ENCODE measurements around the gene FLNA. TPM values are rescaled to one million over a fixed set of nuclear protein-coding genes. Genes with fewer than 3 reads are reported as not detected.

Gene FLNA
- total and polyA plus RNA-seq, 10 of the 15 experiments (the other 5 are each of a cell fraction or from before 2014, with no cell fraction given) = 5.1 to 643 (median 171) TPM

DNA sequence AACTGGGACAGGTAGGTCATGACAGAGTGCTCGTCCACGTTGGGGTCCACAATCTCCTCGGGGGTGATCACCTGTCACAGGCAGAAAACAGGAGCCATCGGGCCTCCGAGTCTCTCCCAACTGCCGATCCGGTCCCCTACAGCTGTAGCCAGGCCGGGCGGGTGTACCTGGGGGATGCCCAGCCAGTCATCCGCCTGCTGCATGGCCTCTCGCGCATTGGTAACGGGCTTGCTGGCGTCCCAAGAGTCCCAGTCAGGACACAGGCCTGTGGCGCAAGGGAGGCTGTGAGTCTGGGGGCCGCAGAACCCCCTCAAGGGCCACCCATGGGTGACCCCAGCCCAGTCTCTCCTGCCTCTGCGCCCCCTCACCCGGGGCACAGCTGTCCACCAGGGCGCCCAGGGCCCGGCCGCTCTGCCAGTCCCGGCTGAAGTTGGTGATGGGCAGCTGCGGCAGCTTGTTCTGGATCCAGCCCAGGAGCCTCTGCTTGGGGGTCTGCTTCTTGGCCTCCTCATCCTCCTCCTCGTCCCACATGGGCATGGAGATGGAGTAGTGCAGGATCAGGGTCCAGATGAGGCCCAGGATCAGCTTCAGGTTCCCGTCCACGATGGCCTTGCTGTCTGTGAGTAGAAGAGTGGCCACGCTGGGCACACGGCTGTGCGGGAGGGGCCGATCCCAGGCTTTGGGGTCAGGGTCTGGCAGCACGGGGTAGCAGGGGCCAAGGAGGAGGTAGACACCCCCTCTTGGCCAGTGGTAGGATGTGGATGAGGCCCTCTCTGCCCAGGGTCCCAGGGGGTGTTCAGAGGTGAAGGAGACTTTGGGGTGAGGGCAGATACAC lies 6.7 kb downstream of the FLNA start:
- POLR2A ChIA-PET = no interaction called here
- Histone ChIP-seq H3K79me2 (ENCODE audit: control insufficient read depth, insufficient read depth, low read length) (peaks cover 35% of the 10 kb centered on the region), H3K4me3 (no peak overlapping the region; the same call in 1 of the 2 replicates), H3K4me2 (ENCODE audit: control insufficient read depth, insufficient read depth) (peak overlapping the region; percentile 62), H3K9me3 (replicated peaks; ENCODE audit: control insufficient read depth, insufficient read depth, low read length) (no peaks in the 10 kb centered on the region; the same call in 2 of the 3 replicates), H2AFZ (ENCODE audit: control insufficient read depth, low read depth, low read length) (no peak overlapping the region), H3K36me3 (ENCODE audit: control insufficient read depth in 2 of 2, insufficient read depth in 2 of 2, low read length in 1 of 2) (peaks cover 5 to 34% of the 10 kb centered on the region in 2 experiments; a peak in 3 of 4 replicates), H3K9ac (ENCODE audit: control insufficient read depth, insufficient read depth, low read length) (peak overlapping the region; percentile 48), H4K20me1 (ENCODE audit: control insufficient read depth, insufficient read depth) (no peaks in the 10 kb centered on the region), H3K4me1 (ENCODE audit: control insufficient read depth, insufficient read depth, low read length) (no peaks in the 10 kb centered on the region; the same call in 1 of the 2 replicates), H3K27me3 (replicated peaks in 1 of 2; ENCODE audit: control insufficient read depth in 2 of 2, insufficient read depth in 2 of 2, low read length in 1 of 2) (no peaks in the 10 kb centered on the region), H3K27ac (ENCODE audit: control insufficient read depth, insufficient read depth) (peak overlapping the region; percentile 80)
- SMC1A ChIA-PET (ENCODE audit: uncharacterized antibody, unreplicated experiment) = no interaction called here
- in situ Hi-C loops (cut with MboI) = no loop called here
- DNase-seq (ENCODE audit: low read depth, low spot score) (no peak), FAIRE-seq (no peak), ATAC-seq (no peak)
- CTCF ChIA-PET = no interaction called here
- intact Hi-C loops (cut with micrococcal nuclease; ENCODE audit: unreplicated experiment) = no loop called here
- 77% methylated on average over 31 of the region's 31 CpGs for WGBS (ENCODE audit: insufficient coverage, insufficient replicate concordance, low lambda C conversion rate, missing lambda C conversion rate)
- TF ChIP-seq ATF3 (IDR thresholded peaks at IDR 0.05; ENCODE audit: borderline replicate concordance, extremely low read depth, low read depth, low read length) (no peak), STAT1 (conservative IDR thresholded peaks at IDR 0.05) (no peak), BHLHE40 (IDR thresholded peaks at IDR 0.05; ENCODE audit: borderline replicate concordance in 1 of 2, low read depth in 2 of 2, low read length in 1 of 2) (no peak), PAX5 (IDR thresholded peaks at IDR 0.05; ENCODE audit: borderline replicate concordance, low read depth, low read length) (no peak), RFX5 (IDR thresholded peaks at IDR 0.05; ENCODE audit: low read depth, low read length) (no peak), ZNF622 (IDR thresholded peaks at IDR 0.05) (no peak), ZBED1 (IDR thresholded peaks at IDR 0.05; ENCODE audit: borderline replicate concordance) (no peak), E4F1 (IDR thresholded peaks at IDR 0.05; ENCODE audit: borderline replicate concordance, partially characterized antibody) (no peak), CHD2 (IDR thresholded peaks at IDR 0.05; ENCODE audit: borderline replicate concordance, low read depth, low read length) (no peak), RELA (IDR thresholded peaks at IDR 0.05; ENCODE audit: borderline replicate concordance, partially characterized antibody) (no peak), BRCA1 (IDR thresholded peaks at IDR 0.05; ENCODE audit: low read depth, low read length) (no peak)
- no TSS peak for BruUV-seq (replicated peaks)
- RAD21 ChIA-PET (ENCODE audit: unreplicated experiment) = no interaction called here

Data from GM12878 (cell line).